Stromal cell of bone marrow (primary cell): Measurements from ENCODE around the gene B3GNT9.

Experiments
- DNase-seq: peaks from one replicate; pipeline ENCODE4 v3.0.0-alpha.2; 2012; ENCODE audit warnings: low read depth

B3GNT9 gene

DNA sequence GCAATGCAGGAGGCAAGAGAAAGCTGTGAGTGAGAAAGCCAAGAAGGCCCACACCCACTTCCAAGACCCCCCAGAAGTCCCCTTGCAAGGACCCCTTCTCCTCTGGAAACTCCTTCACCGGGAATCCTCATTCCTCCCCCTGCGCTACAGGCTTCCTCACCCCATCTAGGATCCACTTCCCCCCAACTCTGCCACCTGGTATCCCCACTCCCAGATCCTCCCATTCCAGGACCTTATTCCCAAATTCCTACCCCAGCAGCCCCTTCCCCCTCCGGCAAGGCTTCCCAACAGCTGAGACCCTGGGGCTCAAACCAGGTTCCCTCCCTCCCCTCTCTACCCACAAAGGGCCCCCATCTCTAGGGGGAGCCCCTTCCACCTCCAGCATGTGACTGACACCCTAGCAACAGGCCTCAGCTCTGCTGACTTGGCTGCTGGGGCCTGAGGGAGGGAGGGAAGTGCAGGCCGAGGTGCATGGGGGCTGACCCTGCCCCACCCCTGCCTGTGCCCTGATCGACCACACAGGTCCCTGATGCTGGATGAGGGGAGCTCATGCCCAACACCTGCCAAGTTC lies 15.9 kb upstream of the B3GNT9 start:
- DNase-seq = no peak

DNA sequence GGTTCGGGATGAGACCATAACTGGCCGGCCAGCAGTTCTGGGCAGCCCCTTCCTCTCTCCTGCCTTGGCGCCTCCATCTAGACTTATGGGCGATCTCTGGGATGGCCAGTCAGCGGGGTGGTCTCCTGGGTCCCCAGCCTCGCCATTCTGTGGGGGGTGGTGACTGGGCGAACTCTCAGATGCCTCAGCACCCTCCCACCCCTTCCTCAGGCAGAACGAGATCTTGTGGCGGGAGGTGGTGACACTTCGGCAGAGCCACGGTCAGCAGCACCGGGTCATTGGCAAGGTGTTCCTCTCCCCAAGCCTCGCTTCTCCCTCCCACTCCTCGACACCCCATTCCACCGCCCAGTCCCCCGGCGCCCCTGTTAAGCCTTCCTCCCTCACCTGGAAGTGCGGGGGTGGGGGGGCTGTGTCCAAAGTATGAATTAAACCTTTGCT lies 15.3 kb upstream of the B3GNT9 start:
- DNase-seq = no peak

DNA sequence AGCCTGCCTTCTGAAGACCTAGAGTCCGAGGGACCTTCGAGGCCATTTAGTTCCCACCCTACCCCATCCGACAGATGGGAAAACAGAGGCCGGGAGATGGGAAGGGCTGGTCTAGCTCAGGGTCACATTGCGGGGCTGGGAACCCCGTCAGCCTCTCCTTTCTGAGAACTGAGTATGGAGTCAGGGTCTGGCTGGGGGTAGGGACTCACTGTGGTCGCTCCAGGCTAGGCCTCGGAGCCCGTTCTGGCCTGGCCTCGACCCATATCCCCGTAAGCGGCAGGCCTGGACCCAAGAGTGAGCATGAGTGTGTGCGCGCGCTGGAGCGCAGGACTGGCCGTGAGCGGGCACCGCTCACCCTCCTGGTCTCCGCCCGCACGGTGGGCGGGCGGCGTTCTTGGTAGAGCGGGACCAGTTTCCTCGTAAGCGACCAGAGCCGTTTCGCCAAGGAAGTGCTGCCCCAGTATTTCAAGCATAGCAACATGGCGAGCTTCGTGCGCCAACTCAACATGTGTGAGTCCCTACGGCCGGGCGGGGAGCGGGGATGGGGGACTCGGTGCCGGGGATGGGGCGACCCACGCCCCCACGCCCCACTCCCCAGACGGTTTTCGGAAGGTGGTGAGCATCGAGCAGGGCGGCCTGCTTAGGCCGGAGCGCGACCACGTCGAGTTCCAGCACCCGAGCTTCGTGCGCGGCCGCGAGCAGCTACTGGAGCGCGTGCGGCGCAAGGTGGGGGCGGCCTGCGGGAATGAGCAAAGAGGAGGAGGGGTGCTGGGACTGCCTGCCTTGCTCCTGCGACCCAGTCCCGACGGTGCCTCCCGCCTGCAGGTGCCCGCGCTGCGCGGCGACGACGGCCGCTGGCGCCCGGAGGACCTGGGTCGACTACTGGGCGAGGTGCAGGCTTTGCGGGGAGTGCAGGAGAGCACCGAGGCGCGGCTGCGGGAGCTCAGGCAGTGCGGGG lies 14.6 kb upstream of the B3GNT9 start:
- no peak for DNase-seq

DNA sequence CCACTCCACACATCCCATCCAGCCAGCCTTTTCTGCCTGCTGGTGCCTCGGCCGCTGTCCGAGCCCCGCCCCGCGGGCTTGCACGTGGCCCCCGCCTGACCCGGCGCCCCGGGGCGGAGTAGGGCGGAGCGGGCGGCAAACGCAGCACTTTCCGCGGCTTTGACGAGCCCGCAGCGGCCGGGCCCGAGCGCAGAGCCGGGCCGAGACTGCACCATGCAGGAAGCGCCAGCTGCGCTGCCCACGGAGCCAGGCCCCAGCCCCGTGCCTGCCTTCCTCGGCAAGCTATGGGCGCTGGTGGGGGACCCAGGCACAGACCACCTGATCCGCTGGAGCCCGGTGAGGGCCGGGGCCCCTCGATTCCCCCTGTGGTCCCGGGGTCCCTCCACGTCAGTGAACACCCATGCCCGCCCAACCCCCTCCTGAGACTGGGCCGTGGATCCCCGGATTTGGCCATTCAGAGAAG lies 13.8 kb upstream of the B3GNT9 start, which contains the start of gene HSF4:
Gene HSF4 (plus strand): TSS at position 147 of the 463 bp plus-strand sequence. CDS start 67 bp downstream, at position 214.
- DNase-seq = no peak

DNA sequence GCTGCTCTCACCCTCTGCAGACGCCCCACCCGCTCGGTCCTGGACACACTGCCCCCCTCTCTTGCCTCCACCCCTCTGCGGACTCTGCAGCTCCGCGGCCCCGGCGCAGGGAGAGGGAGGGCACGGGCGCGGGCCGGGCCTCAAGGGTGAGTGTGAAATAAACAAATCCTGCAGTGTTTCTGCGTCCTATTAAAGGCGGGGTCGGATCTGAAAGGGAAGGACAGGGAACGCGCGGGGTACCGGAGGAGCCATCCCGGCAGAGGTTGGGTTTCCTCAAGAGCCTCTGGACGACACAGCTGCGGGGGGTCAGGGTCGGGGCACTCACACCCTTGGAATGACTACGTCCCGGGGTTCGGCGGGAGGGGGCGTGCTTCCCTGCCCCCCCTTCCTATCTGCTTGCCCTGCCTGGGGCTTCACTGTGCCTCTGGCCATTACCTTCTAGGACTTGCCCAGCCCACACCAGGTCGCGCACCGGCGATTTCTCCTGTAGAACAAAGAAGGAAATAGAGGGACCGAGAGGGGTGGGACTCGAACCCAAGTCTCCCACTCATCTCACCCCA lies 13.3 kb upstream of the B3GNT9 start:
- DNase-seq = no peak

DNA sequence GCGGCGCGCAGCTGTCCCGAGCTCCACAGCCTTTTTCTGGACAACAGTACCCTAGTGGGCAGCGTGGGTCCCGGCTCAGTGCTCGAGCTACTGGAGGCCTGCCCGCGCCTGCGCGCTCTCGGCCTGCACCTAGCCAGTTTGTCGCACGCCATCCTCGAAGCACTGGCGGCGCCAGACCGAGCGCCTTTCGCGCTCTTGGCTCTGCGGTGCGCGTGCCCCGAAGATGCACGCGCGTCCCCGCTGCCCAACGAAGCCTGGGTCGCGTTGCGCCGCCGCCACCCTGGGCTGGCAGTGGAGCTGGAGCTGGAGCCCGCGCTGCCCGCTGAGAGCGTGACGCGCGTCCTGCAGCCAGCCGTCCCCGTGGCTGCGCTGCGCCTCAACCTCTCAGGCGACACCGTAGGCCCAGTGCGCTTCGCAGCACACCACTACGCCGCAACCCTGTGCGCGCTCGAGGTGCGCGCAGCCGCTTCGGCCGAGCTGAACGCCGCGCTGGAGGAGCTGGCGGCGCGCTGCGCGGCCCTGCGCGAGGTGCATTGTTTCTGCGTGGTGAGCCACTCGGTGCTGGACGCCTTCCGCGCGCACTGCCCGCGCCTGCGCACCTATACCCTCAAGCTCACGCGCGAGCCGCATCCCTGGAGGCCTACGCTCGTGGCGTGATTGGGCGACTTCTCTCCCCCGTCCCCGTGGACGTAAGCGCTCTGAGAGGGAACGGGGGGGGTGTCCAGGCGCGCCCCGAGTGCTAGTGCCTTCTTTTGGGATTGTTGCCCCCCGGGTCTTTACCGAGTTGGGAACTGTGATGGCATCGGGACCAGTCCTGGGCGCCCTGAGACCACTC lies 12.6 kb upstream of the B3GNT9 start:
- no peak for DNase-seq

DNA sequence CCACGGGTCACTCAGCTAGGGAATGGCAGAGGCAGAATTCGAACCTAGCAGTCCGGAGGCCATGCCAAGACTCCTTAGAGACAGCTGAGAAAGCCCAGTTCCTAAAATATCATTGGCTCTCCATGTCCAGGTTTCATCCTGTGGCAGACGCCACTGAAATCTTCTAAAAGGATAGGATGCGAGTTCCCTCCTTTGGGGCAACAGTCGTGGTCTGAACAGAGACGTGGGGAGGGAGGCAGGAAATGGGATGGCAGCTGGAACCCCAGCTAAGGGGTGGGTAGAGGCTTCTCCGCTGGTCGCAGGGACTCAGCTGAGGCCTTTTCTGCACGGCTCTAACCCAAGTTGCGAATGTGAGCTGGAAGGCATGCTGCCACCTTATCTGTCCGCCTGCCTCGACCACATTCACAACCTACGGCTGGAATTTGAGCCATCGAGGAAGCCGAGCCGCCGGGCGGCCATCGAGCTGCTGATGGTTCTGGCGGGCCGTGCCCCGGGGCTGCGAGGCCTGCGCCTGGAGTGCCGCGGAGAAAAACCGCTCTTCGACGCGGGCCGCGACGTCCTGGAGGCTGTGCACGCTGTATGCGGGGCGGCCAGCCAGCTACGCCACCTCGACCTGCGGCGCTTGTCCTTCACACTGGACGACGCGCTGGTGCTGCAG lies 11.8 kb upstream of the B3GNT9 start:
- DNase-seq = no peak

- DNase-seq = no peak
These were observed 10.8 kb upstream of the B3GNT9 start for GRCh38 chr16:67161595-67162058.

DNA sequence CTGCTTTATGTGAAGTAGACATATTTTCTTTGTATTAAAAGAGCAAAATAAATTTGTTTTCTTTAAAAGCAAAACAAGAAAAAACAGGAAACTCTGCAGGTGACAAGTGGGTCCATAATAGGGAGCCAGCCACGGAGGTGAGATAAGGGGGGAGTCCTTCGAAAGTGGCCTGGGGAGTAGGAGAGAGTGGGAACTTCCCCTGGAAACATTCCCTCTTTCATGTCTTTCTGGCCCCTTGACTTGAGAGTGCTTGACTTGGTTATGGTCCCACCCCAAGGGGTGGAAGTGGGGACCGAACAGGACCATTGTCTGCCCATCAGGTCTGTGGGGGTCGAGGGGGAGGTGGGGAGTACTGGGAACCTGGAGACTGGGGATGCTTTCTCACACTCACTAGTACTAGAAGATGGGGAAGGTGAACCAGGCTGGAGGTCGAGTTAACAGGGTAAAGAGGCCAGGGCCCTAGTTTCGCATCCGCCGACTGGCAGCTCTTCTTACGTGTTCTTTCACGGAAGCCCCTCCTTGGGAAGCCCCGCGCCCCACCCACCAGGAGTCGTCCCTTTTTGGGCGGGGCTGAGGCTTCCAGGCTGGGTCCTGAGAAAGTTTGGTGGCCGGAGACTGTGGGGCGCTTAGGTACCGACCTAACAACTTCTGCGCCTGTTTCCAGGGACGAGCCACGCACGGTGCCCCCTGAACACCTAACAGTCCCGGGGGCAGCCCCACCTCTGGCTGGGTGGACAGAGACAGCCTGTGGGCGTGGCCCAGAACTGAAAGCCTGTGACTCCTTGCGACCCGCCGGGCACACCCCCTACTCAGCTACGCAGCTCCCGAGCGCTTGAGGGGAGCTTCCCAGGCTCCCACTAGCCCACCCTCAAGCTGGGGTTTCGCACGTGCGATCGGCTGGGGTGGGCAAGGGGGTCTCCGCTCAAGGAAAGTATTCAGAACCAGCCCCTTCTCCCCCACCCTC lies 8.1 kb upstream of the B3GNT9 start:
- no peak for DNase-seq

GRCh38 chr16:67157892-67158635 lies 7.3 kb upstream of the B3GNT9 start:
- DNase-seq = no peak

DNA sequence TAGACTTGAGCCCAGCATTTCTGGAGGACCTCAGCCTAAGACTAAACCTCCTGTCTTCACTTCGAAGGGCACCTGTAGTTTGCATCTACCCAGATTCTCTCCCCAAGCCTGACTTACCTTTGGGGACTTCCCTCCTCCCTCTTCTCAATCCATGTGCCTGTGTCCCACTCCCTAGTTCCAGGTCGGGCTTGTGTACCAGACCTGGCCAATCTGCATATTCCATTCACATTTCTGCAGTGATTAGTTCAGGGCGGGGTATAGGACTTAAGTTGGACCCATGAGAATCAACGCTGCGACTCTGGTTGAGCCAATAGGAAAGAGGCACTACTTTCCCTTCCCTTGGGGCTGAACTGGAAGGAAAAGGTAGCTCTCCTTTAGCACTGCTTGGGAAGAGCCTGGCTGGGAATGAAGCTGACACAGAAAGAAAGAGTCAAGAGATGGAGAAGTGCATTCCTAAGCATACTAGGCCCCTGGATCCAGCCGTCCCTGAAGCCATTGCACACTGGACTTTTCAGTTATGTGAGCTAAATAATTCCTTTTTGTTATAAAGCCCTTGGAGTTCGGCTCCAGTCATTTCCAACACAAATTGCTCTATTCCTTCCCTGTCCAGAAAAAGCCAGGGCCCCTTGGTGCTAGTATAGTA lies 6.4 kb upstream of the B3GNT9 start:
- DNase-seq = no peak

- DNase-seq = no peak
These were observed 5.5 kb upstream of the B3GNT9 start for GRCh38 chr16:67156143-67156844.

DNA sequence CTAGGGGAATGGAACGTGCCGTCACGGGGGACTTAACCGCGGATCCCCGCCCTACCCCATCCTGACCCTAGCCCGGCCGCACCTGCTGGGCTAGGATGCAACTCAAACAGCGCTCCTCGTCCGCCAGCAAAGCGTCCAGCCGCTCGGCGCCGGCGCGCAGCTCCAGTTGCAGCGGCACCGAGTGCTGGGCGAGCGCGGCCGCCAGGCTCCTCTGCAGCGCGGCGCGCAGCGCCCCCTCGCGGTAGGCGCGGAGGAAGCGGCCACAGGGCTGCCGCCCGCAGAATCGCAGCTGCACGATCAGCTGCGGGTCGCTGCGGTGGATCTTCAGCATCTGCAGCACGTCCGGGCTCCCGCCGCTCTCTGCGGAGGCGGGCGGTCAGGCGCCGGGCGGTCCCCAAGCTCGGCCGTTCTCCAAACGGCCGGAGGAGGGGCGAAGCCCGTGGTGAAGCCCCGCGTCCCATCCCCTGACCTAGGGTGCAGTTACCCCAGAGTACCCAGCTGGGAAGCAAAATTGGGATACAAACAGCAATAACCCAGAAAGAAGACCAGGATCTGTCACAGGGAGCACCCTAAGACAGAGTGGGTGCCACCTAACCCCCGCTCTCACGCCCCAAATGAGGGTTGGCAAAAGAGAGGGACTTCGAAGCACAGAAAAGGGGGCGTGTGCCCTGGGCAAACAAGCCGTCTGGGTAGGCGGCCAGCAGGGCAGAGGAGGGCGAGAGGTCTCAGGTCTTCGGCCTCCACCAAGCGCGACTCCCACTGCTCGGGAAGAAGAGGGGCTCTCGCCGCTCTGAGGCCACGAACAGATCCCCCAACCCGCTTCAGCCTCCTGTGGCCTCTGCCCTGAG lies 4.7 kb upstream of the B3GNT9 start:
- no peak for DNase-seq

DNA sequence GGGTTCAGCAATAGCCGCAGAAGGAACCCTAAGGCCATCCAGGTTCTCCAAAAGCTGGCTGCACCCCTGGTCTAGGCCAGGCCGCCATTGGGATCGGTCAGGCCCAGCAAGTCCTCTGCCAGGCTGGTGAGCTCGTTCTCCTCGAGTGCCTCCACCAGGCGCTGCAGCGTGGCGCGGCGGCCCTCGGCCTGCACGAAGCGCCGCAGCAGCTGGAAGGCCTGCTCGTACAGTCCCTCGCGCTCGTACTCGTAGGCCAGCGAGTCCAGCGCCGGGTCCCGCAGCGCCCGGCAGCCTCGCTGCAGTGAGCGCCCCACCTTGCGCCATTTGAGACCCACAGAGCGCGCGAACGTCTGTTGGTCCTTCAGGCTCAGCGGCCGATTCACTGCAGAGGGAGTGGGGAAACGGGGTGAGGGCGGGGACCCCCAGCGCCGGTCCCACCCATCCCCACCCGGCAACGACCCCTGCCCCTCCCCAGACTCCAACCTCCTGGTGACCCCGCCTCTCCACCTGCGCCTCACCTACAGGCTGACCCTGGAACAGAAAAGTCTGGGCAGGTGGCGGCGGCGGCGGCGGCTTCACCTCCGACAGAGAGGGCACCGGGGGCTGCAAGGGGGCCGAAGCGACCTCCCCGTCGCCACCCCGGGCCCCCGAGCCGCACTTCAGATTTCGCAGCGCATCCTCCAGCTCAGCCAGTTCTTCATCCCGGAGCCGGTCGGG lies 3.9 kb upstream of the B3GNT9 start:
- DNase-seq = no peak

DNA sequence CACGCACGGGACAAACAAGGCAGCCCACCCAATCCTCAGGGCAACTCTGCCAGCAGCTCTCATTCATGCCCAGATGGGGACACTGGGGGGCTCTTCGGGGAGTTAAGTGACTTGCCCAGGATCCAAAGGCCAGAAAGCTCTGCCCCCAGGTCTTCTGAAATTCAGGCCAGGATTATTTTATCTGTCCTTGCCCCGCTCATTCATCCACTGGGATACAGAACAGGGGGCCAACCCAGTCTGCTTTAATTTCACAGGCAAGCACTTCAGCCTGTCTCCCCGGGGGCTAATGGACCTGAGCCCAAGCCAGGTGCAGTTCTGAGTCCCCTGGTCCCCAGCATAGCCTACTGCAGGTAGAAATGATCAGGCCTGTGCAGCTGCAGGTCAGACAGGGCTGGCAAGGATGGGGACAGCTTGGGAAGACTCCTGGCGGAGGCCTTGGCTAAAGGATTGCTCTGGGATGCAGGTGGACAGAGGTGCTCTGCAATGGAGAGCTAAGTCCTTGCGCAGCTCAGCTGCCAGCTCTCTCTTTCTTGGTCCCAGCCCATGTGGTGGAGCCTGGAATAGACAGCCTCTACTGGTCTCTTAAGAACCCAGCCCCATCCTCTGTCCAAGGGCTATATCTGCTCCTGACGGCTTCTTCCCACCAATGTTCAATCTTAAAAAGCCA lies 766 bp upstream of the B3GNT9 start:
- no peak for DNase-seq
